Colon (tissue), 2 donors: ENCODE measurements around the gene C3orf22.

Experiments
- FAIRE-seq: peaks from 2 replicates; lab custom pipeline; 2012; peaks lifted over from hg19 to GRCh38; lab: Jason Lieb, UNC
- donor health status: control.
- donor health status: control.

Gene C3orf22

GRCh38 chr3:126512916-126513650 is 45.6 kb downstream of the C3orf22 start:
- FAIRE-seq = no peak

- no peak for FAIRE-seq
Measured at GRCh38 chr3:126512026-126512425, 46.7 kb downstream of the C3orf22 start.

GRCh38 chr3:126511291-126511690 is 47.4 kb downstream of the C3orf22 start:
- FAIRE-seq = no peak

- FAIRE-seq = no peak
Measured at GRCh38 chr3:126510308-126510910, 48.3 kb downstream of the C3orf22 start.

- FAIRE-seq = no peak
Measured at GRCh38 chr3:126509597-126510307, 49.0 kb downstream of the C3orf22 start.

- FAIRE-seq = no peak
Measured at GRCh38 chr3:126508564-126508964, 50.2 kb downstream of the C3orf22 start.

GRCh38 chr3:126507886-126508285 is 50.8 kb downstream of the C3orf22 start:
- no peak for FAIRE-seq

- FAIRE-seq = no peak
Measured at GRCh38 chr3:126503701-126504100, 55.0 kb downstream of the C3orf22 start.

GRCh38 chr3:126502656-126503055 is 56.1 kb downstream of the C3orf22 start:
- no peak for FAIRE-seq

GRCh38 chr3:126501736-126502135 is 57.0 kb downstream of the C3orf22 start:
- FAIRE-seq = no peak

- FAIRE-seq = no peak
Measured at GRCh38 chr3:126501054-126501453, 57.7 kb downstream of the C3orf22 start.

GRCh38 chr3:126500016-126500415 is 58.7 kb downstream of the C3orf22 start:
- no peak for FAIRE-seq
